Stimulated activated effector memory CD8-positive, alpha-beta T cell treated with anti-CD3 and anti-CD28 coated beads, Interleukin-12 subunit alpha, Interleukin-12 subunit beta, amount 100 ng/mL, for 72 hours (primary cell): ENCODE results near the gene TNIK.
"Not testable (repeated sequence)": the region's sequence is repeated elsewhere in the genome, so short reads cannot be mapped to it uniquely, and the experiment has no call there.

Experiments
- ATAC-seq: fragments of 150-1000 bp; cut with Tn5 transposase; 2 replicates; pipeline ENCODE4 v1.10.0; 2021
- DNase-seq, 2 donors: peaks; one replicate each; pipeline ENCODE4 v3.0.0; 2021 to 2022; ENCODE audit warnings: low spot score in 2 of 2
- H3K27ac Mint-ChIP-seq: one replicate; pipeline ENCODE4 v1.8.0; 2022; ENCODE audit warnings: mild to moderate bottlenecking, mixed read lengths
- H3K36me3 Mint-ChIP-seq: one replicate; pipeline ENCODE4 v1.8.0; 2022; ENCODE audit warnings: mild to moderate bottlenecking, mixed read lengths
- H3K4me1 Mint-ChIP-seq: one replicate; pipeline ENCODE4 v1.8.0; 2022; ENCODE audit warnings: mixed read lengths
- H3K4me3 Mint-ChIP-seq: one replicate; pipeline ENCODE4 v1.8.0; 2022; ENCODE audit warnings: mild to moderate bottlenecking, mixed read lengths
- H3K9me3 Mint-ChIP-seq: one replicate; pipeline ENCODE4 v1.8.0; 2022; ENCODE audit warnings: mixed read lengths

TNIK gene

DNA sequence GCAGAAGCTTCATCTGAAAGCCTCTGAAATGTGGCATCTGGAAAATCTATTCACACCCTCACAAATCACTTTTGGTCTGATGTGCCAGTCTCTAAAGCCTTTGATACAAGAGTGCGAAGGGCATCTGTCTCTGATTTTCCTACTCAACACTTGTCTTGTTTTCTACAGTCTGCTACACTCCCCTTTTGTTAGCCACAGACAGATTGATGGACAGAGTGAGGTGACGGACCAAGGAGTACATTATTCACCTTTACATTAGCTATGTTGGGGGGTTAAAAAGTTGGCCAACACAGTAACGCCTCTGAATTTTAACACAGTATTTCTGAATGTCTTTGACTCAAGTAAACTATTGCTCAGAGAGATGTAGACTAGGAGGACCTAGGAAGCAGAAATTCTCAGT, 63.1 kb downstream of the TNIK start:
- Mint-ChIP-seq H3K4me1 (peaks cover 59% of the 10 kb centered on the region), H3K4me3 (no peak overlapping the region), H3K9me3 (no peaks in the 10 kb centered on the region), H3K36me3 (no peaks in the 10 kb centered on the region), H3K27ac (no peak overlapping the region)
- DNase-seq (no peak), ATAC-seq (no peak)

DNA sequence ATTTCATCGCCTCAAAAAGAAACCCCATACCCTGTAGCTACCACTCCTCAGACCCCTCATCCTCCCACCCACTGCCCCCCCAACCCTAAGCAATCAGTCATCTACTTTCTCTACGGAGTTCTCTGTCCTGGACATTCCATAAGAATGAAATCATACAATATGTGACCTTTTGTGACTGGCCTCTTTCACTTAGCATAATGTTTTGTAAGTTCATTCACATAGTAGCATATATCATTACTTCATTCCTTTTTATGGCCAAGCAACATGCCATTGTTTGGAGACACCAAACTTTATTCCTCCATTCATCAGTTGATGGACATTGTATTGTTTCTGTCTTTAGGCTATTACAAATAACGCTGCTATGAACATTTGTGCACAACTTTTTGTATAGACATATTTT, 64.2 kb downstream of the TNIK start:
- ATAC-seq (no peak), DNase-seq (no peak)
- H3K4me1 Mint-ChIP-seq: peaks cover 49% of the 10 kb centered on the region
- H3K27ac Mint-ChIP-seq: no peak overlapping the region
- H3K9me3 Mint-ChIP-seq: peaks cover 3% of the 10 kb centered on the region
- no peak overlapping the region for H3K4me3 Mint-ChIP-seq
- no peaks in the 10 kb centered on the region for H3K36me3 Mint-ChIP-seq

DNA sequence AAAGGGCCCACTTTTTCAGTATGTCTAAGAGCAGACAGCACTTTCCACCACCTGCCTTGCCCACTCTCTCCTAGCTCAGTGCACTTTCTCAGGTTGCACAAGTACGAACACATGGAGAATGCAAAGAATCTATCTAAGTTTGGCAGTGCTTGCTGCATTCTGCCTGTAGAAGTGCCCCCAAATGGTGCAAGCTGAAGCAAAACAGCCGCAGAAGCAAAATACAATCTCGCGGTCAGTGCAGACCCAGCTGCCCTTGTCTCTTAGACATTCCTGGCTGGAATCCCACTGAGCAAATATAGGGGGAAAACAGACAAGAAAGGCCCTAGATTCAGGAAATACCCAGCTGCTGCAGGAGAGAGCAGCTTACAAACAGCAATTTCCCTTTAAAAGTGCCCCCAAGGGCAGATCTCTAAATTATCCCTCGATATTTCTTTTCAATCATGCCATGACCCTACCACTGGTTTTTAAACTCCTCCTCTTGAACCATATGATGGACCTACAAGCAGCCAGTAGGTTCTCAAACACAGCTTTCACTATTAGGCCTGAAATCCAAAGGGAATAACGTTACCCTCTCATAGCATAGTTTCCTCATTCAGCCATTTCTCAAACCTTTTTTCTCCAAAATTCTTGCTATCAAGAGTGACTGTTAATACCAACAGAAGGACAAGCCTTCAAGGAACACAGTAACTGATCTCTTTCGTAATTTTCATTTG, 67.0 kb downstream of the TNIK start:
- no peaks in the 10 kb centered on the region for H3K36me3 Mint-ChIP-seq
- no peak for DNase-seq
- peaks cover 38% of the 10 kb centered on the region for H3K4me1 Mint-ChIP-seq
- no peak overlapping the region for H3K27ac Mint-ChIP-seq
- no peak overlapping the region for H3K4me3 Mint-ChIP-seq
- ATAC-seq: no peak
- H3K9me3 Mint-ChIP-seq: peaks cover 3% of the 10 kb centered on the region

DNA sequence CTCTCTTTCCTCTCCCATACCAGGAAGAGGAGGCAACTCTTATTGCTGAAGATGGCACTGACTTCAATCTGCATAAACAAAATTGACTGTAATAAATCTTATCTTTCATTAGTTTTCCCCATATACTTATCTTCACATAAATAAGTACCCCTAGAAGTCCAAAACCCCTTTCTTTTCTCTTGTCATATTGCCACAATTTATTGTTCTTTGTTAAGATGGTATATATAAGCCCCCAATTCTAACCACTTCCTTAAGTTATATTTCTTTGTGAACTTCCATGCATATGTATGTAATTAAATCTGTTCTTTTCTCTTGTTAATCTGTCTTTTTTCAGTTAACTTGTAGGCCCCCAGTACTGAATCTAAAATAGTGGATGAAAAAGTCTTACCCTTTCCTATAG, 68.8 kb downstream of the TNIK start:
- no peak overlapping the region for H3K4me3 Mint-ChIP-seq
- no peak for ATAC-seq
- H3K27ac Mint-ChIP-seq: no peak overlapping the region
- H3K9me3 Mint-ChIP-seq: peaks cover 3% of the 10 kb centered on the region
- H3K4me1 Mint-ChIP-seq: peaks cover 37% of the 10 kb centered on the region
- no peaks in the 10 kb centered on the region for H3K36me3 Mint-ChIP-seq
- DNase-seq: no peak

DNA sequence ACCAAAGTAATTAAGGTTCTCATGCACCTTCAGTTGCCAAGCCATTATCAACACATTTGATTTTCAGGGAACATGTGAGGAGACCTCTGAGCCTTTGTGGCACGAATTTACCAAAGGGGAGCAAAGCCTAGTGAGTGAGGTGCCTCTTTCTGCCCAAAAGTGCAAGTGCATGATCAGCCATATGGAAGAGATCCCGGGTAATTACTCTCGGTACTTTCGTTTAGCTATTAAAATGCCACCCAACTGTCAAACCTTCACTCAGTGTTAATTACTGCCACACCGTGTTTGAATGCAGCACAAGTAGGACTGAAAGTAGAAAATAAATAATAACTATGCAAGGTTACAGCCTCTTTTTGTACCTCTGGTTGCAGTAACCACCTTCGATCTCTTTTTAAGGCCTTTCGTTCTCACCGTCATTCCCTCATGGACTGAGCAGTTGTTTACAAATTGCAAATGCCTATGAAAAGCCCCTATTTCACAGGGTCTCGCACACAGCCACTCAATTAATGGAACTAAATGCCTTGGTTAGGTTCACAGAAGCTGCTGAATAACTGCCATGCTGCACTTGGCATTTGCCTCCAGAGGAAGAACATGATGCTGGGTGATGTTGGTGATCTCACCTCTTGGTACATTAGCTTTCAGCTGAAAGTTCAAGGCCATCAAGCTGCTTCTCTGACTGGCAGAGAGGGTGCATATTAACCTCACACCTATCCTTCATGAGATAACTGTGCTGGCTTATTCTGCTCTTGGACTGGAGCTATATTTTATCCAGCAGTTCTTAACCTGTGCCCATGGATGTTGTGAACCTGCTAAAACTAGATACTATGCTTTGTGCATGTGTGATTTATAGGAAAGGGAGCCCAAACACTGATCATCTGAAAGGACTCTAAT, 69.9 kb downstream of the TNIK start:
- Mint-ChIP-seq H3K9me3 (peaks cover 3% of the 10 kb centered on the region), H3K4me1 (peaks cover 34% of the 10 kb centered on the region), H3K4me3 (no peak overlapping the region), H3K27ac (no peak overlapping the region), H3K36me3 (no peaks in the 10 kb centered on the region)
- DNase-seq (no peak), ATAC-seq (no peak)

DNA sequence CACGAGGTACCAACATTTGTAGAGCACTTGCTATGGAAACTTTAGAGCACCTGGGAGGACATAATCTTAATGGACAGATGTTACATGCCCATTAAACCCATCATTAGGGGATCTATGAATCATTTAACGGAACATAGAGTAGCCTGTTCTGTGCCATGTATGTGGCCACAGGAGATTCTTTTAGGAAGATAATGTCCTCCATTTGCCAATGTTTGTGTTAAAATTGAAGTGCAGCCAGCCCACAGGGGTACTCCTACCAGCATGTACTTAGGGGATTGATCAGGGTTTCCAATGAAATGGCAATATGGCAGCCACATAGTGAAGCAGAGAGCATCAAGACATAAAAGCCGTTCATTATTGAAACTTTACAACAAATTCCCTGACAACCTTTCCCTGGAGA, 70.7 kb downstream of the TNIK start:
- H3K9me3 Mint-ChIP-seq: peaks cover 3% of the 10 kb centered on the region
- no peak overlapping the region for H3K4me3 Mint-ChIP-seq
- no peak for DNase-seq
- H3K36me3 Mint-ChIP-seq: no peaks in the 10 kb centered on the region
- no peak overlapping the region for H3K27ac Mint-ChIP-seq
- H3K4me1 Mint-ChIP-seq: peaks cover 35% of the 10 kb centered on the region
- no peak for ATAC-seq

DNA sequence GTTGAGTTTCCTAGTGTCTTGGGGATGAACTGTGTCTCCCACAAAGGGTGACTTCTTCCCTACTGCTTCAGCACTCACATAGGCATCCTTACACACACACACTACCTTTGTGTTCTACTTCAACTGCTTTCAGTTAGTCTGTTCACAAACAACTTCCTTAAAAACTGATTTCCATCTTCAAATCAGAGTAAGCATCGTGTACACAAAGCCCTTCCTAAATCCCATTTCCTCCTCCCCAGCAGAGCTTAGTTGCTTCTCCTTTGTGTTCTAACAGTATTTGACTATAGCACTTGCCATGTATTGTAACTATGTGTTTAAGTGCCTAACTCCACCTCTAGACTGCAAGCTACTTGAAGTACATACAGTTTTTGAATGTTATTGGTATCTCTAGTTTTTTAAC, 71.7 kb downstream of the TNIK start:
- ATAC-seq (no peak), DNase-seq (no peak)
- H3K36me3 Mint-ChIP-seq: no peaks in the 10 kb centered on the region
- no peak overlapping the region for H3K27ac Mint-ChIP-seq
- peaks cover 38% of the 10 kb centered on the region for H3K4me1 Mint-ChIP-seq
- peaks cover 3% of the 10 kb centered on the region for H3K9me3 Mint-ChIP-seq
- H3K4me3 Mint-ChIP-seq: no peak overlapping the region

DNA sequence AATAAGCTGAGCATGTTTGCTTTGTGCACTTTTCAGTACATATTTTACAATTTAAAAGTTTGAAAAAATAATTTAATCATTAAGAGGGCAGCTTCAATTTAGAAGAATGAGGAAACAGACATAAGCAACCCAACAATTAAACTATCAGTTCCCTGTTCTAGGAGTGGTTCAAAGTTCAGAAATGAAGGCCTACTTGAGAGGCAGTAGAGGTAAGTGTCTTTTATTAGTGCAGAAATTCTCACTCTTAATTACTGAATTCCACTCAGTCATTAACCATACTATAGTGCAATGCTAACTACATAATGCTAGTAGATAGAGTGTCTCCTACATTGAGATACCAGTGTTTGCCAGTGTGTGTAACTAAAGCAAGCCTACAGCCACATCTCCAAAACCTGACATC, 73.1 kb downstream of the TNIK start:
- no peak for ATAC-seq
- Mint-ChIP-seq H3K9me3 (peaks cover 3% of the 10 kb centered on the region), H3K27ac (no peak overlapping the region), H3K4me1 (peaks cover 47% of the 10 kb centered on the region), H3K36me3 (no peaks in the 10 kb centered on the region), H3K4me3 (no peak overlapping the region)
- DNase-seq: no peak

DNA sequence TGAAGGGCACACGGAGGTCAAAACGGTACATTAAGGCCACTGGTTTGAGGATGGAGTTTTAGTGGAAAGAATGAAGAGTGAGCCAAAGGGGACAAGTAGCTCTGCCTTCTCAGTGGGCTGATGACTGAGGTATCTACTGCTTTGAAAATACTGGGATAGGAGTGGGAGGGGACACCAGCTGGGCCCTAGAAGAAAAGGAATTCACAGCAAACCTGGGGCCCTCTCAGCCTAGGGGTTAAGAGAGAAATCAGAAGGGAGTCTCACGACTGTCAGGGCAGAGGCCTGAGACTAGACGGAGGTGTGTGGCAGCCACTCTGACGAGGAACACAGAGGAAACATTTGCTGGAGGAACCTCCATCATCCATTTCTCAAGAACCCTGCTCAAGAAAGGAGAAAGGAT, 75.1 kb downstream of the TNIK start:
- no peaks in the 10 kb centered on the region for H3K9me3 Mint-ChIP-seq
- H3K36me3 Mint-ChIP-seq: no peaks in the 10 kb centered on the region
- no peak for ATAC-seq
- peaks cover 49% of the 10 kb centered on the region for H3K4me1 Mint-ChIP-seq
- no peak for DNase-seq
- no peak overlapping the region for H3K4me3 Mint-ChIP-seq
- H3K27ac Mint-ChIP-seq: no peak overlapping the region

DNA sequence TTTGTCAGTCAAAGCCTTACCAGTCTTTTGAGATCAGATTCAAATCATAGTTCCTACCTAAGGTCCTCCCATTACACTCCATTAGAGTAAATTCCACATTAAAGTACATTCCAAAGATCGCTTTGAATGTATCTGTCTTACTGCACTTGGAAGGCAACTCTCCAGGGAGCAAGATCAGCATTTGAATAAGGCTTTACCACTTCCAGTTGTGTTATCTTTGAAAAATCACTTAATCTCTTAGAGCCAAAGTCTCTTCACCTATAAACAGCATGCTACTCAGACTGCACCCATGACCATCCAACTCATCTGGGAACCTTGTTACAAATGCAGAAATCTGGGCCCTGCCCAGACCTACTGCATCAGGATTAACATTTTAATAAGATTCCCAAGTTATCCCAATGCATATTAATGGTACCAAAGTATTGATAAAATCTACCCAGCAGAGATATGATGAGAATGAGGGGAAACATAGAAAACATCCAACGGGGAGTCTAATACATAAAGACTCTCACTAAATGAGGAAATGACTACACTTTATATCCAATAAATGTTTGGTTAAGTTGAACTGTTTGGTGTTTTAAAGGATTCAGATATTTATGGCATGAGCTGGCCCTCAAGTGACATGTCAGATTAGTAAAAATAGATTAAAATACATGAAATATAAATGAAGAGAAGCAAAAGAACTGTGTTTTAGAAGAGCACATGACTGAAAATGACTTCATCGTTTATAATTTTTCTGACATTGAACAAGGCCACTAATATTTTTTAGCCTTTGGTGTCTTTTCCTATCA, 75.9 kb downstream of the TNIK start:
- no peak for DNase-seq
- no peaks in the 10 kb centered on the region for H3K36me3 Mint-ChIP-seq
- ATAC-seq: no peak
- peaks cover 57% of the 10 kb centered on the region for H3K4me1 Mint-ChIP-seq
- no peaks in the 10 kb centered on the region for H3K9me3 Mint-ChIP-seq
- peak overlapping the region; percentile 6 for H3K4me3 Mint-ChIP-seq
- no peak overlapping the region for H3K27ac Mint-ChIP-seq

DNA sequence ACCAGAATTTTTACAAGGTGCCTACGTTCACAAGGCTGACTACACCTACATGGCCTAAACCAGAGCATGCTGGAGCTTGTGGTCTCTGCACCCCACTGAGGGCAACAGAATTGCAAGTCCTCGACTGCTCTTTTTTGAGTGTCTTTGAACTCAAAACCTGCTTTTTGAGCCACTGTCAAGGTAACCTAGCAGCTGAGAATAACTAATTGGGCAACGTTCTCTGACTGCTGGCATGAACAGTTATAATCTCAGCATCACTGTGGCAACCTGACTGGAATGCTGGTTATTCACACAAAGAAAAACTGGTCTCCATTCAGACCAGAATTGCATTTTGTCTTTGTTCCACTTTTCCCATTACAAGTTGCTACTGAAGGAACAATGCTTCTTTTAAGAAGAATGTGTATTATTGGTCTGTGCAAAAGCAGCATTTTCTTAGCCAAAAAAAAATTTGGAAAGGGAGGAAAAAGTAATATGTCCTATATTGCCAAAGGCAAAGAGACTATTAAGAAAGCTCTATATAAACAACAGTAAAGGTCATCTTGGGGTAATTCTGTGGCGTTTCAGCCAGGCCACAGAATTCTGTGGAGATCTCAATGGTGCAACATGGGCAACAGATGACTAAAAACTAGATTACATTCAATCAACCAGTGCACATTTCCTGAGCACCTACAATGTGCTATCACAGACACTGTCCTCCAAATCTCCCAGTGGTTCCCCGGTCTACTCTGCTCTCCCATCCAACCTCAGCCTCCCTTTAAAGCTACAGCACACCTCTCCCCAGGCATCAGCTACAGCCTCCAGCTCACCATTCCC, 76.8 kb downstream of the TNIK start:
- Mint-ChIP-seq H3K9me3 (no peaks in the 10 kb centered on the region), H3K36me3 (no peaks in the 10 kb centered on the region), H3K4me1 (peaks cover 53% of the 10 kb centered on the region), H3K4me3 (peak overlapping the region; percentile 6), H3K27ac (no peak overlapping the region)
- DNase-seq (no peak), ATAC-seq (peak; percentile 51)

DNA sequence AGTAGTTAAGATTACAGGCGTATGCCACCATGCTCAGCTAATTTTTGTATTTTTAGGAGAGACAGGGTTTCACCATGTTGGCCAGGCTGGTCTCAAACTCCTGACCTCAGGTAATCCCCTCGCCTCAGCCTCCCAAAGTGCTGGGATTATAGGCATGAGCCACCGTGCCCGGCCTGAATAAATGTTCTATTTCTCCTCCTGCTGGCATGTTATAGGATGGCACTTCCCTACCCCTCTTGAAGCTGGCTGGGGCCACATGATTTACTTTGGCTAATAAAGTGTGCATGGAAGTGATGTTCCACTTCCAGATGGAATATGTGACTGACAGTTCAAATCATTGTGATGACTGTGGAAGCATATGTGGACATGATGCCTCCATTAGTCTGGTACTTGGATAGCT, 77.9 kb downstream of the TNIK start:
- H3K36me3 Mint-ChIP-seq, H3K4me3 Mint-ChIP-seq, DNase-seq, H3K27ac Mint-ChIP-seq, ATAC-seq, H3K9me3 Mint-ChIP-seq: not testable (repeated sequence)
- peaks cover 51% of the 10 kb centered on the region for H3K4me1 Mint-ChIP-seq

DNA sequence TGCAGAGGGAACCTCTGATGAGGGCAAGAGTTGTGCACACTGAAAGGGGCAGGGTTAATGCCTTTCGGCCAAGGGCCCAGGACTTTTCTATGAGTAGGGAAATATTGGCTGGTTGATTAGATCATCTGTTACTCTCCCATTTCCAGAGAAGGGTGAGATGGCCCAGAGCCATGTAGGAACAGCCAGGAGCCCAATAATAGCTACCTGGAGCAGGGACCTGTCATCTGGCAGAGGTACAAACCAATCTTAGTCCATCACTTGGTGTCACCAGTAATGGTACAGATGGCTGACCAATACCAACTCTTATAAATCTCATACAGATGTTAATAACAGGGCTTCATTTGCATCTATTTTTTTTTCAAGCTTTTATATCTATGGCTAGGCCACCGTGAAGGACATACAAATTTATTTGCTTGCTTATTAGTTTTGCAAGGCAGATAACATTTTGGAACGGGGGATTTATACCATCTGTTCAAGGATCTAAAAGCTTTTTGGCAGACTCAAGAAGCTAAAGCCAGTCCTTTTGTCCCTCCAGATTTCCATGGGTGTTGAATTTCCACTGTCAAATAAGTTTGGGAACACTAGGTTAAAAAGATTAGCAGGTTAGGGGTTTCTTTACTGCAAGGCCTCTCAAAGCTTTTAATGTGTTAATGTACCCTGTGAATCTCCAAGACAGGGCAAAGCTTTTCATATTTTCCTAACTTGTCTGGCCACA, 79.3 kb downstream of the TNIK start:
- H3K36me3 Mint-ChIP-seq: no peaks in the 10 kb centered on the region
- H3K4me3 Mint-ChIP-seq: no peak overlapping the region
- ATAC-seq (no peak), DNase-seq (no peak)
- no peaks in the 10 kb centered on the region for H3K9me3 Mint-ChIP-seq
- no peak overlapping the region for H3K27ac Mint-ChIP-seq
- peaks cover 55% of the 10 kb centered on the region for H3K4me1 Mint-ChIP-seq

DNA sequence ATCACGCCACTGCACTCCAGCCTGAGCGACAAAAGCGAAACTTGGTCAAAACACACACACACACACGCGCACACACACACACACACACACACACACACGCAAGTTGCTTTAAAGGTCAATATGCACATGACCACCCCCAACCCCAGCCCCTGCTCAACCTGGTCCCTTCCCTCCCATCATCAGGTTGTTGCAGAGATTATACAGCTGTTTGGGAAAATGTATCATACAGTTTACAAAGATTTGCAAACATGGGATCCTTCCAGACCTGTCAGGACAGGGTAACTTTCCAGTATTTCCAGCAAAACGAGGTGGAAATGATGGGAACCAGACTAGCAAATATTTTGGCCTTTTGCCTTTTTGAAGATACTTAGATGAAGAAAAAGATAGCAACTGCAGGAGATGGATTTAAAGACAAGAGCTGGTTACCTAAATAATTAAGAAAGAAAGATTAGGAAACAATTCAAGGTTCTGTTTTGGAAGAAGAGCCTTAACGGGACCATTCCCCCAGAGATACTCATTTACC, 80.2 kb downstream of the TNIK start:
- DNase-seq: no peak
- H3K4me1 Mint-ChIP-seq: peaks cover 48% of the 10 kb centered on the region

More for the DNA sequence above, 80.2 kb downstream of the TNIK start:
- Mint-ChIP-seq H3K36me3 (no peaks in the 10 kb centered on the region), H3K4me3 (no peak overlapping the region), H3K9me3 (no peaks in the 10 kb centered on the region), H3K27ac (peak overlapping the region; percentile 61)
- no peak for ATAC-seq
